GM08714 (cell line): ENCODE results near the gene SPG7.

Experiments used
- H3K4me3 ChIP-seq: fragments of 200-500 bp; sonication (Bioruptor generic); 2 replicates; pipeline ENCODE4 v1.5.1; 2014; ENCODE audit warnings: mild to moderate bottlenecking, low read length, inconsistent platforms
- ZNF274 ChIP-seq: IDR thresholded peaks from 2 replicates; pipeline ENCODE4 v1.6.1; 2012; ENCODE audit warnings: mild to moderate bottlenecking, low read depth, low read length

SPG7 gene

DNA sequence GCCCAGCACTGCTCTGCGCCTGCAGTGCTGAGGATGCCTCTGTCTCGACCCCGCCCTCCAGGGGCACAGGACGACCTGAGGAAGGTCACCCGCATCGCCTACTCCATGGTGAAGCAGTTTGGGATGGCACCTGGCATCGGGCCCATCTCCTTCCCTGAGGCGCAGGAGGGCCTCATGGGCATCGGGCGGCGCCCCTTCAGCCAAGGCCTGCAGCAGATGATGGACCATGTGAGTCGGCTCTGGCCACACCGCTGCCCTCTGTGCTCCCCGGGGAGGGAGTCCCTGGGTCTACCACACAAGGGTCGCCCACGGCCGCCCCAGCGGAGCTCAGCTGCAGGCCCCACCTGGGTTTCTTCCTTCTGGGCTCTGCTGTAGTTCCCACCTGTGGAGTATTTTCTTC is 45.5 kb downstream of the SPG7 start:
- H3K4me3 ChIP-seq = no peak overlapping the region
- TF ChIP-seq ZNF274 = no peak

- no peak overlapping the region for H3K4me3 ChIP-seq
- no peak for TF ChIP-seq ZNF274
Observed at GRCh38 chr16:89554343-89554742, 46.1 kb downstream of the SPG7 start.

DNA sequence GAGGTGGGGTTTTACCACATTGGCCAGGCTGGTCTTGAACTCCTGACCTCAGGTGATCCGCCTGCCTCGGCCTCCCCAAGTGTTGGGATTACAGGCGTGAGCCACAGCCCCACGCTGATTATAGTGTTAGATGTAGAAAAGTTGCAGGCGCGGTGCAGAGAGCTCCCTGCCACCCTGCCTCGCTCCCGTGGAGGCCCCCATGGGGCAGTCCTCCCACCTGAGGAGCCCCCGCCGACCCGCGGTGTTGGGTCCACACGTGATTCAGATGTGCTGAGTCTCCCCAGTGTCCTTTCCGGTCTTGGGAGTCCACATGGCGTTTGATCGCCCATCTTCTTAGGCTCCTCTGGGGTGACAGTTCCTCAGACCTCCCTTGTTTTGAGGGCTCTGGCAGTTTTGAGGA is 47.1 kb downstream of the SPG7 start:
- no peak overlapping the region for H3K4me3 ChIP-seq
- TF ChIP-seq ZNF274 = no peak

GRCh38 chr16:89555780-89556179 is 47.6 kb downstream of the SPG7 start:
- TF ChIP-seq ZNF274 = no peak
- H3K4me3 ChIP-seq = no peak overlapping the region

- H3K4me3 ChIP-seq = no peak overlapping the region
- TF ChIP-seq ZNF274 = no peak
Observed at GRCh38 chr16:89556750-89557689, 48.8 kb downstream of the SPG7 start.

DNA sequence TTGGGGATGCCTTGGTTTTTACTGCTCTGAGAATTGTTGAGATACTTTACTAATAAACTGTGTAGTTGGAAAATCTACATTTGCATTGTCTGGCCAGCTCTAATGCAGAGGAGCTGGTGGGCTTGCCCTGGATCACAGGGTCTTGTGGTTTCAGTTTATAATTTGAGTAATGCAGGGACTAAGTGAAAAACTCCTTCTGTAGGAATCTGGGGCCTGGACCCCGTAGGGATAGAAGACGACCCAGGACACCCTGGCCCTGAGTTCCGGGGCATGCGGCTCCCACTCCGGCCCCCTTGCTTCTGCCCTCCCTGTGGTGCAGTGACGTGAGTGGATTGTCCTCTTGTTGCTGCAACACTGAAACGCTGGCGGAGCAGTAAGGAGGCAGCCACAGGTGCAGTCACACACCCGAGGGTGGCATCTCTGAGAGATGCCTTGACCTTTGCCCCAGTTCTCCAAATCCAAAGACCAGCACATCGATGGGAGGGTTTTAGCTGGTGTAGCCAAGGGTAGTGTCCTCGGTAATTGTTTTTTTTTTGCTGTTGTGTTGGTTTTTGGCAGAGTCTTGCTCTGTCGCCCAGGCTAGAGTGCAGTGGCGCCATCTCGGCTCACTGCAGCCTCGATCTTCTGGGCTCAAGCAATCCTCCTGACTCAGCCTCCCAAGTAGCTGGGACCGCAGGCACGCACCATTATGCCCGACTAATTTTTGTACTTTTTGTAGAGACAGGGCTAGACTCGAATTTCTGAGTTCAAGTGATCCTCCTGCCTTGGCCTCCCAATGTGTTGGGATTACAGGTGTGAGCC is 49.7 kb downstream of the SPG7 start:
- H3K4me3 ChIP-seq = no peak overlapping the region
- no peak for TF ChIP-seq ZNF274

- peak within 1 kb of the TSS; percentile 86 for H3K4me3 ChIP-seq
- TF ChIP-seq ZNF274 = no peak
Observed at GRCh38 chr16:89560378-89561141, 52.4 kb downstream of the SPG7 start, which contains the start of gene RPL13. RPL13 (plus strand) TSS chr16:89560682; CDS start chr16:89560960, 278 bp downstream.

GRCh38 chr16:89561142-89561883 is 53.1 kb downstream of the SPG7 start:
- no peak for TF ChIP-seq ZNF274
- H3K4me3 ChIP-seq = peak overlapping the region; percentile 86

DNA sequence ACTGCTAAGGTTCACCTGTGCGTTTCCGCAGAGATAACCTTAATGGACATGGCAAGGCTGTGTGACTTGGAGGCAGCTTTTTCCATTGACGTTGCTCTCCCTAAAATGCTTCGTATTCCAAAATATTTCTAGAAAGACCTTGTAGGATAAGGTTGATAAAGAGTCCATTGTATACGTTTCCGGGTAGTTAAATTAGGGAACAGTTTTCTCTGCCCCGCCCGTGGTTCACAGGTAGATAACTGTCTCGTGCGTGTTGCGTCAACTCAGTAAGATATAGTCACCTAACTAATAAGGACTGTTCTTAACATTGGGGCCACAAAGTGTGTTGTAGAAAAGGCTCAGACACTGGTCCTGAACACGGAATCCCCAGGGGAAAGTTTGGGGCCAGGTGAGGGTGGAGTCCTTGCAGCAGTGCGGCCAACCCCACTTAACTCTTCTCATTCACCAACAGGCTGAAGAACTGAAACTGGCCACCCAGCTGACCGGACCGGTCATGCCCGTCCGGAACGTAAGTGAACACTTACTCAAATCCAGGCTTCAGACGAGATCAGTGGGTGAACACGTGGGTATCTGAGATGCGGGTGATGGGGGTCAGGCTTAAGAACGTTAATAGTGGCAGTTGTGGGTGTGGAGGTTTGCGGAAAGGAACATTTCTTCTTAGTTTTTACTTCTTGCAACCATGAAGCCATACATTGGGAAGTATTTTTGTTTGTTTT is 53.8 kb downstream of the SPG7 start:
- peak overlapping the region; percentile 86 for H3K4me3 ChIP-seq
- TF ChIP-seq ZNF274 = no peak

DNA sequence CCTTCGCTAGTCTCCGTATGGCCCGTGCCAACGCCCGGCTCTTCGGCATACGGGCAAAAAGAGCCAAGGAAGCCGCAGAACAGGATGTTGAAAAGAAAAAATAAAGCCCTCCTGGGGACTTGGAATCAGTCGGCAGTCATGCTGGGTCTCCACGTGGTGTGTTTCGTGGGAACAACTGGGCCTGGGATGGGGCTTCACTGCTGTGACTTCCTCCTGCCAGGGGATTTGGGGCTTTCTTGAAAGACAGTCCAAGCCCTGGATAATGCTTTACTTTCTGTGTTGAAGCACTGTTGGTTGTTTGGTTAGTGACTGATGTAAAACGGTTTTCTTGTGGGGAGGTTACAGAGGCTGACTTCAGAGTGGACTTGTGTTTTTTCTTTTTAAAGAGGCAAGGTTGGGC is 54.7 kb downstream of the SPG7 start:
- H3K4me3 ChIP-seq = peak overlapping the region; percentile 86; the same call in 1 of the 2 replicates
- no peak for TF ChIP-seq ZNF274

DNA sequence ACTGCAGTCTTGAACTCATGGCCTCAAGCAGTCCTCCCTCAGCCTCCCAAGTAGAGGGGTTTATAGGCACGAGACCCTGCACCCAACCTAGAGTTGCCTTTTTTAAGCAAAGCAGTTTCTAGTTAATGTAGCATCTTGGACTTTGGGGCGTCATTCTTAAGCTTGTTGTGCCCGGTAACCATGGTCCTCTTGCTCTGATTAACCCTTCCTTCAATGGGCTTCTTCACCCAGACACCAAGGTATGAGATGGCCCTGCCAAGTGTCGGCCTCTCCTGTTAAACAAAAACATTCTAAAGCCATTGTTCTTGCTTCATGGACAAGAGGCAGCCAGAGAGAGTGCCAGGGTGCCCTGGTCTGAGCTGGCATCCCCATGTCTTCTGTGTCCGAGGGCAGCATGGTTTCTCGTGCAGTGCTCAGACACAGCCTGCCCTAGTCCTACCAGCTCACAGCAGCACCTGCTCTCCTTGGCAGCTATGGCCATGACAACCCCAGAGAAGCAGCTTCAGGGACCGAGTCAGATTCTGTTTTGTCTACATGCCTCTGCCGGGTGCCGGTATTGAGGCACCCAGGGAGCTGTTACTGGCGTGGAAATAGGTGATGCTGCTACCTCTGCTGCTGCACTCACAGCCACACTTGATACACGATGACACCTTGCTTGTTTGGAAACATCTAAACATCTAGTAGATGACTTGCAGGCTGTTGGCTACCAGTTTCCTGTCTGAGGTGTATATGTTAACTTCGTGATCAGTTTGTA is 55.6 kb downstream of the SPG7 start:
- TF ChIP-seq ZNF274 = no peak
- no peak overlapping the region; the same call in 1 of the 2 replicates for H3K4me3 ChIP-seq
